Measurements from ENCODE around the gene RAD1.

The RAD1 gene

DNA sequence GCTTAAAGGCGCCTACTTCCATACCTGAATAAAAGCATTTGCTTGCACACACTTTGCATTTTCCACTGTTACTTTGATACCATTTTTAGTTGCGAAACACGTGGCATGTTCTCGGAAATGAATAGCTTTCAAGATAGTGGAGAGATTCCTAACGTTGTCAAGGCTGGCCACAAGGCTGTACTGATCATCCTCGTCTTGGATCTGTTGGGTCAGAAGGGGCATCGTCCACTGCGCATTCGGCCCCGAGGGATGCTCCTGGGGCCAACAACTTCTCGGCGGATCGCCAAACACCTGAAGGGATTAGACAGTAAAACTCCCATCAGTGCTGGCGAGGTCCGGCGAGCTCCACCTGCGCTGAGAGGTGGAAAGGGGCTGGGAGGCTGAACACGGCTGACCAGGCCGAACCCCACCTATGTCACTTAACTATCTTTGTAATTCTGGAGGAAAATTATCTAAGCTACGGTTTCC lies 599 bp downstream of the RAD1 start:
- DNase-seq: peak; percentile 9

DNA sequence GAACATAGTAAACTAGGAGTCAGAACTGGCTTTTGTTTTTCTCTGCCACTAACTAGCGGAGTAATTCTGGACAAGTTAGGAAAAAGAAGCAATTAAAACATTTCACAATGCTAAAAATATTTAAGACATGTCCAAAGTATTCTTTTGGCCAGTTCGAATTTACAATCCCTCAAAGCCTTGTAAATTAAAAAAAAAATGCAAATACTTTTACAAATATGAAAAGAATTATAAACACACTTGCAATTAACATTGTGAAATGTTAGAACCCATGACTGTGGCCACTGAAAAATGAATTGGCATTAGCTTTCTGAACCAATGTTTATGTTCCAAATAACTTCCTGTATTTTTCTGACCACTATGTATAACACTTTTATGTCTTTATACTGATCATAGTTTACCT lies 2.2 kb downstream of the RAD1 start:
- no peak for DNase-seq

DNA sequence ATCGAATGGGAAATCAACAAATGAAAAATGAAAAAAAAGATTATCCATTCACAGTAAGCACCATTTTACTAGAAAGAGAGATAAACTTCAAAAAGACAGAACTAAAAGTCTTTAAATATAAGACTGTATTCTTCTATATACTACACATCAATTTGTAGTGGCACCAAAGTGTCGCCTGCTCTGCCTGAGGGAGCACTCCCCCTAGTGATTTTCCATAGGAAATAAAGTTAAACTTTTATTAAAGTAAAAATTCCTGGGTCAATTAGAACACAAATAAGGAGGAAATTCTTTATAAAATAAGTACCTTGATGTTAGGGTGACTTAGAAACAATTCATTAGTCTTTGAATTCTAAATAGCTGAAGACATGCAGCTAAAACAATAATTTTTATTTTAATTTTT lies 9.7 kb downstream of the RAD1 start:
- no peak for DNase-seq

DNA sequence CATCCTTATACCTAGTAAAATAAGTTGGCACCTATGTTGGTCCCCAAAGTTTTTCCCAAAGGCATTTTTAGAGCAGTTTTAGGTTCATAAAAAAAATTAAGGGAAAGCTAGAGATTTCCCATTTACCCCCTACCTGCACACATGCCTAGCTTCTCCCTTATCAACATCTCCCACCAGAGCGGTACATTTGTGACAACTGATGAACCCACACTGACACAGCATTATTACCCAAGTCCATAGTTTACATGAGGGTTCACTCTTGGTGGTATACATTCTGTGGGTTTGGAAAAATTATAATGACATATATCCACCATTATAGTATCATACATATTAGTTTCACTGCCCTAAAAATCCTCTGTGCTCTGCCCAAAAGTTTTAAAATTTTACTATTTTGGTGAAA lies 12.0 kb downstream of the RAD1 start:
- DNase-seq: no peak

DNA sequence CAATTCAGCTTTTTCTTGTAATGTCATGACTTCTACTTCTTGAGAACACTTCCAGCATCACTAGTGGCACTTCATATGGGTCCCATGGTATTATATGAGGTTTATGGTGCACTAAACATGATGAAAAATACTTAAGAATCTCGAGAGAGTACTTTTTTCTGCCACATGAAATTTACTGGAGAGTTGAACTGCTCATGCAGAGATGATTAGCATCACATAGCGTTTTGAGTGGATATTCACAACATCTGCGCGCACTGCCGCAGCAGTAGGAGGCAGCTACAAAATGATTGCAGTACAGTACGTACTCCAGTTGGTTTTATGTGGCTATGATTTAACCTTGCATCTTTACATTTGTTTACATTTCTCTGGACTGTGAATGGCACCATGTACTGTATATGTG lies 14.7 kb downstream of the RAD1 start:
- no peak for DNase-seq

DNA sequence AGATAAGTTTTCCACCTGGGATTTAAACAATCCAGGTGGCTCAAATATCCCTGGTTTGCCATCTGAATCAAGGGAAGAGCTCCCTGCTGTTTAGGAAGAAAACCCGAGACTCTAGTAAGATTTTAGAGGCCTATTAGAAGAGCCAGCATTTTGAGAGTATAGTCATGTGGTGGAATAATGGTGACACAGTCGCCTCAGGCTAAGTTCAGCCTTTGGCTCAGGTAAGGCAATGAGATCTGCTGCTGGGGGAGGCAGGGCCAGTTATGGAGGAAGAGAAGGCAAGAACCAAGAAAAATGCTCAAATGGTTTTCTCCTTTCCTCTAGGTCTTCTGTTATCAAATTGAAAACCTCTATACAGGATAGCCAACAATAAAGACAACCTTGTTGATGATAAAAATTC lies 16.2 kb downstream of the RAD1 start:
- DNase-seq: no peak

DNA sequence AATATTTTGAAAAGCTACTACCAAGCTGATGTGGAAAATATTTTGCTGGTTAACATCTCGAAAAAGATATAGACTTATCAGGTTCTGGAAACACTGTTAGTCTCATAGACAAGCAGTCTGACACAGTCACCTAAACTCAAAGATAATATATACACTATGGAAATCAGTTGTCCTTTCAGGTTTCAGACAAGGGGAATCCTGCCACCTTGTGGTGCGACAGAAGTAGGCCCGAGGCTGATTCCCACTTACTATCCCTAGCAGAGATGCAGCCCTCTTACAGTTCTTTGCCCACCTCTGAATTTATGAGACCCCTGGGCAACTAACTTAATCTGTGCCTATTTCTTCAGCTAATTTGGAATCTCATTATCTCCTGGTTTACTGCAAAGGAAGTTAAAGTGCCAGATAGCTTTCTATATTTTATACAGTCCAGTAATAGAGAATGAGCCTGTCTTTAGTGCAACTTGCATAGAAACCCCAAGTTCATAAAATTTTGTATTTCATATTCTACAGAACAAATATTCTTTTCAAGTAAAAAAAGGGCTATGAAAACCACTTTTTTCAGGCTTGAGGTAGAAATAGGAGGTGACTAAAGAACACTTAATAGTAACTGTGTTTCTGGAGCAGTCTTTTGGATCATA lies 16.9 kb downstream of the RAD1 start:
- peak; percentile 66 for DNase-seq

DNA sequence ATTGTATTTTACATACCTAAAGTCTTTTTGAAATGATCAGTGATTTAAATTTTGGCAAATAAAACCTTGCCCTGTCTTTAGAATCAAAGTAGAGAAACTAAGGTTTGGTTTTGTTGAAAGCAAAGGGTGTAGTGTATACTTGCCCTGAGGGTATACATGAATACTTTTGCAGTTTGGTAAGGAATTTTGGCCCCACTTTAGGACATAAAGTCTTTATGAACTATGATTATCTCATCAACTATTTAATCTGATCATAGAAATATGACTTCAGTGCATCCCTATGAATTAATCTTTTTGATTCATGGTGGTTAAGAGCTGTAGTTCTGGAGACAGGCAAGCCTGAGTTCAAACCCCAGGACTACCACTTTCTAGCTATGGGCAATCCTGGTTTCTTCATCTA lies 17.7 kb downstream of the RAD1 start:
- no peak for DNase-seq

DNA sequence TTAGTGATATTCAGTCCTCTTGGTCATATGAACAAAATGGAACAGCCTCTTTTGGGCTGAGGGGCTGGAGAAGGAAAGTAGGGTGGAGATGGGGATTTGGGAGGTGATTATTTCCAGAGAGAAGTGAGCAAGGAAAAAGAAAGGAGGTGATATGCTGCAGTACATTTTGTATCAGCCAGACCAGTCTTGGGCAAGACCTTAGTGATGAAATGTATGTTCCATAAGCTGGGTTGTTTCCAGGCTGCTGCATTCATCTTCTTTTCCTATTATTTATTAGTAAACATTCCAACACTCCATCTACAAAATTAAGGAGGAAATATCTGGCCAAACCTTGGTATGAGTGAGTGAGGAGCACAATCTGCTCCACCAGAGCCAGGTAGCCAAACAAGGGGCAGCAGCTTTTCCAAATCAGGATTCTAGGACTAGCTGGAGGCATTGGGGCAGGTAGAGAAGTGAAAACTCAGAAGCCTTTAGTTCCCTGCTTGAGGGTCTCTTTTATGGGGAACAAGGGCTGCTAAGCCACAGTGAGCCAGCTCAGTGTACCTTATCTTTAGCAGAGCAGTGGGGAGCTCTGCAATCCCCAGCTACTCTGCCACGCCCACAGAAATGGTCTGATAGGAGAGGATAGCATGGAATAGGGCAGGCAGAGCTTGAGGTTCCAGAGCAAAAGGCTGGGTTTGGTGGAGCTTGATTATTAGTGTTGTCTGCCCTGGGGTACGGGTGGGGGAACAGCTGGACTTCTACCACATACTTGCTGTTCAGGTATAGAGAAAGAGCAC lies 19.5 kb downstream of the RAD1 start:
- DNase-seq: no peak

DNA sequence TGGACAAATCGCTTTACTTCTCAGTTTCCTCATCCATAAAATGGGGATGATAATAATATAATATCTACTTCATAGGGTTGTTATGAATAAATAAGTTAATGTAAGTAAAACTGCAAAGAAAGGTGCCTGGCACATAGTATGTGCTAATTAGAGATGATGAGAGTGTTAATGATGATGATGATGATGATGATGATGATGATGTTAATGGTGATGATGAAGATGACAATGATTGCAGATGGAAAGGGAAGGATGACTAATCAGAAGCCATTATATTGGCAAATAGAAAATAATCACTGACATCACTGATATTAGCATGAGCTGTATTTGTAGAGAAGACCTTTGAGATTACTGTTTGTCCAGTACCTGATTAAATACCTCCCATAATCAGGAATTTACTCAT lies 20.6 kb downstream of the RAD1 start:
- DNase-seq: no peak

DNA sequence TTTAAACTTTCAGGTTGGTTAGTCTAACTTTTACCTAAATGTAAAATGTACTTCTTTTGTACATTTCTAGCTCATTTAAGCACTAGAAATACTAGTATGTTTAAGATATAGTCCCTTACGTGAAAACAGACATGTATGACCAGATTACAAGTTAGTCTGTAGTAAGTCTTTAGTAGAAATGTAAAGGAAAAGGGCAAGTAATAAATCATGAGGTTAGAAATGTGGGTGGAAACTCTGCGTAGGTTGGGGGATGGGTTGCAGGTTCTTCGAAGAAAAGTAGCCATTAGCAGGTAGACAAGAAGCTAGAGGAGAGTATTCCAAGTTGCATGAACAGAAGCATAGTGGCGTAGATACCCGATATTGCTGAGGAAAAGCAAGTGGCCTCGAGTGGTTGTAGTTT lies 22.9 kb downstream of the RAD1 start:
- no peak for DNase-seq

DNA sequence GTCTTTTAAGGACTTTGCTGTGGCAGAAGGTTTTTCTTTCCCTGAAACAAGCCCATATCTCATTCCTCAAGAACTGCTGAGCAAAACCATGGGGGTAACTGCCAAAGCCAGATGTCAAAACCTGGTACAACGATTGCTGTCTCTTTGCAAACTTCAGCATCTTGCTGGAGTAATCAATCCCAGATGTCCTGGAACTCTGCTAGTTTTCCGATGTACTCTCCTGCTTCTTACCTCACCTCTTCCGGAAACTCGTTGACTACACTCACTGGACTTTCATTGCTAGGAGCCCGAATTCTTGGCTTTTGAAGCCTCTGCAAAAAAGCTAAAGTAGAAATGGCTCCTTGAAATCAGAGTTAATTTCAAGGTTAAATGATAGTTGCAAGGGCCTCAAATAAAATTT lies 23.3 kb downstream of the RAD1 start:
- no peak for DNase-seq

DNA sequence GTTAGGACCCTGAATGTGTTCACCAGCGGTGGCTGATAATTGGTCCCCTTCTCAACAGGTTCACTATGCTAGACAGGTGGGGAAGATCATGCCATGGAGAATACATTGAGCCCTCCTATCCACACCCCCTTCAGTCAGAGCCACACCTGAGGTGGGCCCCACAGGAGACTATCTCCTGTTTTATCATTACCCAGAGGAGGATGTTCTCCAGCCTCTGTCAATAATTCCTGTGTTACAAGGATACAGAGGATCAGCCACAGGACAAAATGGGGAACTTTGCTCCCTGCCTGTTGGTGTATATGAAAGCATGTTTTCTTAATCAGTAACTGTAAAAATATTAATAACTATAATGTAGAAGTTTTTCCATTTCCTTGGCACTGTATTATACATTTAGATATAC lies 25.9 kb downstream of the RAD1 start:
- no peak for DNase-seq

DNA sequence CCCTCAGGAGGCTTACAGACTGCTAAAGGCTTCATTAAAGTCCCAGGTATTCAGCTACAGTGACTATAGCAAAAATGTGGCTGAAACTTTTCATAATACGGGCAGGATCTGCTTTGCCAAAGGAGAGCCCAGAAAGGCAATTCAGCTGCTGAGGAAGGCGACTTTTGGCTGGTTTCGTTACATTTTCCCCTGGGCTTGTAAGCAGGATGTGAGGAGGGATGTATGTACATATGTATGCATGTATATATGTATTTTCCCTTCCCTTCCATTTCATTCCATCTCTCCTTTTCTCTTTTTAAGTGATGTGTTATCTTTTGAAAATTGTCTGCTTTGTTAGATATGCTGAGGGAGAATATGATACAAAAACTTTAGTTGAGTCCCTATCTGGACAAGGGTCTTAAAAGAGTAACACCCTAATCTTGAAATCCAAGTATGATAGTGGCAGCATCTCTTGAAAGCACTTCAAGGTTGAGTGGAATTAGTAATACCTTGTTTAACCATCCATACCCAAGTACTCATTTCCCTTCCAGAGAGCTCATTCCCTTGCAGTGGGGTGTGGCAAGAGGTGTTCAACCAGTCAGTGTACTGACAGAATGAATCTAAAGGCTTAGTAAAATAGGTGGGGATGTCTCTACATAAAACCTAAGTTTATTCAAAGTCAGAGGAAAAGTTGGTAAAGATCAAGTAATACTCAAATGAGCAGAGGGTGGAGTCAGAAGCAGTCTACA lies 28.7 kb downstream of the RAD1 start:
- DNase-seq: no peak

DNA sequence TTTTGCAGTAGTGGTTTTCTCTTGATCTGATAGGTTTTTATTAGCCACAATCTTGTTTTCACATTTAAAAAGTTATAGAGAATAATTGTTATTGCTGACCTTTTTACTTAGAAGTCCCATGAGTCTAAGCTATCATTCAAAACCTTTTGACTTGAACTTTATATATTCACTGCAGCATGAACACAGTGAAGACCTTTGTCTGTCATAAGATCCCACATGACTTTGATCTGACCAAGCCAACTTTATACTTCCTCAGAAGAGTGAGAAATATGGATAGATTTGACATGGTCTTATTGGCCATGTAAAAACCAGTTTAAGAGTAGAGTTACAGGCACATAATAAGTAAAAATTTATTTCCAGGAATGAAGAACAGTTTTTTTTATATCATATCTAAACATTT lies 34.1 kb downstream of the RAD1 start:
- DNase-seq: no peak

DNA sequence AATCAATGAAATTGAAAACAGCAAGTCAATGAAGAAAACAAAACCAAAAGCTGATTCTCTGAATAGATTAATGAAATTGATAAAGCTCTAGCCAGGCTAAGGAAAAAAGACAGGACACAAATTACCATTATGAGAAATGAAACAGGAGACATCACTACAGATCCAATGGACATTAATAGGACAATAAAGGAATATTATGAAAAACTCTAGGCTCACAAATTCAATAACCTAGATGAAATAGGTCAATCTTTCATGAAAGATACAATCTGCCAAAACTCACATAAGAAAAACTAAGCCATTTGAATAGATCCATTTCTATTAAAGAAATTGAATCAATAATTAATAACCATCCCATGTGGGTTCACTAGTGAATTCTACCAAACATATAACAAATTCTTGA lies 39.0 kb downstream of the RAD1 start:
- no peak for DNase-seq

DNA sequence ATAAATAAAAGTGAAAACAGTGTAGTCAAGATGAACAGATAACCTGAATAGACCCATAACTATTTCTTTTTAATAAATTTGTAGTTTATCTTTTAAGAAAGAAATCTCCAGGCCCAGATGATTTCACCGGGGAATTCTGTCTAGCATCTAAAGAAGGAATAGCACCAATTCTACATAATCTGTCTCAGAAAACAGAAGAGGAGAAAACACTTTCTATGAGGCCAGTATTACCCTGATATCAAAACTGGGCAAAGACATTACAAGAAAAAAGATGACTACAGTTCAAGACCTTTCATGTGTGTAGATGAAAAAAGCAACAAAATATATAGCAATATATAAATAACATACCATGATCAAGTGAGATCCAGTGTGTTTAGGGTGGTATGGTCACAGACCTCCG lies 44.9 kb downstream of the RAD1 start:
- DNase-seq: no peak

DNA sequence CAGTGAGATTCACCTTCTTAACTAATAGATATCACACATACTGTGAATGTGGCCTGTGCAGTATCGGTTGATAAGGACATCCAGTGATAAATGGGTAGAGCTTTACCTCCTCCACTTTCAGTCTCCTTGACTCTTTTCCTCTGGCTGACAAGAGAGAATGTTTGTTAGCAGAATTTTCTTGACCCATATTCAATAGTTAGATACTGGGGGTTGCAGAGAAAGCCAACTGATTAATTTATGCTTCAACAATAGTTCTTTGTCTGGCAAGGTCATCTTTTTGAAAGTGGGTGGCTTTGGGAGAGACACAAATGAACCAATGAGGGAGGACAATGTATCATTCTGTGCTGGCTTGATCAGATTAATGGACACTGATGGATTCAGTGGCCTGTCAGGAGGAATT lies 46.0 kb downstream of the RAD1 start:
- no peak for DNase-seq

DNA sequence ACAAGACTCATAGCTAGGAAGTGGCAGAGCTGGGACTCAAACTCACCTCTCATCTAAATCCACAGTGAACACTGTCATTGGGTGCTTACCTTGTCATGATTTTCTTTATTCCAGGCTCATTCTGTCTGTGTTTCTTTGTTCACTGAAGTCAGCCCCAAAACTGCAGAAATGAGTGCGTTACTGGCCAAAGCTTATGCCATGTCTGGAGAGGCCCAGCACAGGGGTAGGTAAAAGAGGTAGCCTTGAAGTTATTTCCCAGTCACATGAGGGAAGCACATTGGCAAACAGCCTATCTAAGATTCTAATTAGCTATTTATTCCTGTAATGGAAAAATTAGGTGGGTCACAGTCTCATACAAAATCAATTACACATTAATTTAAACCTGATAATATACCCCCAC lies 46.5 kb downstream of the RAD1 start:
- no peak for DNase-seq

DNA sequence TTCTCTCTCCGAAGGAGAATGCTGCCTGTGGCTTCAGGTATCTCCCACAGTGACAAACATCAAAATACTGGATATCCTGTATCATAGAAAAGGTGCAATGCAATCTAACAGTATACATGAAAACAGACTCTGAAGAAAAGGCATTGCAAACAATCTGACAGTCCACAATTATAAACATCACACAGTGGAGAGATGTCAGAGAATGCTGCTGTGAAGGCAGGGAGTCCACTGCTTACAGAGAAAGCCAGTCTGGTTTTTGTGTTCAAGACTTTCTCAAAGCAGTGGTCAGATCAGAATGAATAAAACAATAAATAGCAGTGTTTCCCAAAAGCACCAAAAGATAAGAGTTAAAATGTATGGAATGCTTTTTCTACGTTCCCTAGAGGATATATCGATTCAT lies 47.6 kb downstream of the RAD1 start:
- no peak for DNase-seq

DNA sequence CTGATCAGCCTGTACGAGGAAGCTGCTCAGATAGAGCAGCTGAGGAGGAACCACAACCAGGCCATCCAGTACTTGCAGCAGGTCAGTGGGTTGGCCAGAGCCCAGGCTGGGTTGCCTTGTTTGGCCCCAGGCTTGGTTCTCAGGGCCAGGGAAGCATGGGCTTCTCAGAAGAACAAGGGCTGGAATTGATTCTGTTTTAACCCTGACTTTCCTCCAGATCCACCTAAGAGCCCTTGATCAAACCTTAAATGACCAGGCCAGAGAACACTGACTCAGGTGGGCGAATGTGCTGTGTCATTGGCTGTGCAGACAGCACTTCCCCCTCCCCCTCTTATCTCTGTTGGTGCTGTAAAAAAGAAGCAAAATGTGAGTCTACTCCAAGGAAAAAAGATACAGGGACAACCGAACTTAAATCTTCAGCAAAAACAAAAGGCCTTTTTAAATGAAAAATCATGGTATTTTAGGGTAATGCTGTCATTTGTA lies 48.3 kb downstream of the RAD1 start:
- no peak for DNase-seq

DNA sequence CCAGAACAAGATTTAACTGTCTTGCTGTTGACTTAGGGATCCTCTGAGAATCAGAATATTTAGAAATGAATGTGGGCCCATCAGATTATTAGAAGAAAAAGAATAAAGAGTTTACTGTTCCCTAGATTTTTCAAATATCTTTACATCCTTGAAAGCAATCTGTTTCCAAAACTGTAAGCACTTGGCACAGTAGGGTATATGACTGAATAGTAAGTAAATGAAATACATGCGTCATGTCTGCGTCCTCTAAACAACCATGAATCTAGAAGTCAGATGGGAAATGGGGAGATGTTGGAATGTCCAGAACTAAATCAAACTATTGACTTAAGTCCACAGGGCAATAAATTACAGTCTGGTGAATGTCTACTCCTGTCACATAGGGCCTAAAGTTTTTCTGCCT lies 50.2 kb downstream of the RAD1 start:
- no peak for DNase-seq

DNA sequence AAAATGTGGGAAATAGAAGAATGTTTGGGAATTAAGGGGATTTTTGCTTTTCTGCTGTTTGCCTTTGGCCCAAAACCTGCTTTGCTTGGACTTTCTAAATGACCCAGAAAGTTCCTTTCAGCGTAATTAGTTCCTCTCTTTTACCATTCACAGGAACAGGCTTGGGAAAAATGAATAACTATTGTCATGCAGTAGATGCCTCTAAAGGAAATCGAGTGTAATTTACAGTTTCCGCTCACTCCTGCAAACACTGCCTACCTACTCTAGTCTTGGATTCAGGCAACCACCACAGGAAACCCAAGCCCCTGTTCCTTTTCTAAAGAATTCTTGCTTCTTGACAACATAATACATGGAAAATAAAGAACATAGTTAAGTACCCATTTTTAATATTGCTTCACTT lies 51.4 kb downstream of the RAD1 start:
- no peak for DNase-seq

DNA sequence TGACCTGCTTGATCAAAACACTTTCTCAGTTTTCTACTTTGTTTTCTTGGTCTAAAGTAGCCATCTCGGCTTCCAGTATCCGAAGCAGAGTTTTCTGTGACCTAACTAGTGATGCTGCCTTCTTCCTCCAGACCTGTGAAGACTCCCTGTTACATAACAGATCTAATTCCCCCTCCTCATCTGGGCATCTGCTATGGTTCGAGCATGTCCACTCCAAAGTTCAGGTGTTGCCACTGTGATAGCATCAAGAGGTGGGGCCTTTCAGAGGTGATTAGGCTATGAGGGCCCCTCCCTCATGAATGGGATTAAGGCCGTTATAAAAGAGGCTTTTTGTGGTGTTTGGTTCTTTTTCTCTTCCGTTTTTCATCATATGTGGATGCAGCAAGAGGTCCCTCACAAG lies 56.1 kb downstream of the RAD1 start:
- DNase-seq: no peak

Measured in stimulated activated CD4-positive, alpha-beta T cell treated with anti-CD3 and anti-CD28 coated beads, Interleukin-4, amount 100 ng/mL, for 24 hours (primary cell).